Fibroblast of skin of back (primary cell): Measurements from ENCODE around the gene NCOA3.

Source experiments
- DNase-seq: peaks from one replicate; pipeline ENCODE4 v3.0.0-alpha.2; 2013

The NCOA3 gene

DNA sequence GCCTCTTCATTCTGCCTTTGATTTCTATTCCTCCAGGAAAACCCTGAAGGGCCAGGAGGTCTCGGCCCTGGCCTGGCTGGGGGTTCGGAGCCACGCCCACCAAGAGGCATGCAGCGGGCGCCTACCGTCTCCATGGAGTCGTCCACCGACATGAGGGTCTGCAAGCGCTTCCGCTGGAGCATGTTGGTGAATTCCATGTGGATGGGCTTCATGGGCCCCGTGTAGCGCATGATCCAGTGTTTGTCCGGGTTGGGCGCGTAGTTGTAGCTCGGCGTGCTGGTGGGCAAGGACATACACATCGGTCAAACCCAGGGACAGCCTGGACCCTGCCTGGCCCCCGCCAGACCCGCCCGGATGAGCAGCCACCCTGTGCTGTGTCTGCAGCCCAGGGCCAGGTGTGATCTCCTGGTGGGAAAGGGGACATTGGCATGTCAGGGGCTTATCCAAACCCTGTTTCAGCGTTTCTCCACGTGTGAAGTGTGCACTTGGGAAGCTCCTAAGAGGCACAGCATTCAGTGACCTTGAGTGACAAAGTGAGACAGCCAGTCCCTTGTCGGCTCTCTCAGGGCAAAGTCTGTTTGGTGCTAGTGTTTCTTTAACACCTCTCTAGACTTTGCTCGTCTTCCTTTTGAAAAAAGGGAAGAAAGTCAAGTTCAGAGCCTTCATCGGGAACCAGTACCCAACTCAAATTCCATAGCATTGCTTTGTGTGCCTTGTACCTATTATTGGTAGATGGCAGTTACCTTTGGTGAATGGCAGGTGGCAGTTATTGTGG, 182.8 kb downstream of the NCOA3 start:
- no peak for DNase-seq

DNA sequence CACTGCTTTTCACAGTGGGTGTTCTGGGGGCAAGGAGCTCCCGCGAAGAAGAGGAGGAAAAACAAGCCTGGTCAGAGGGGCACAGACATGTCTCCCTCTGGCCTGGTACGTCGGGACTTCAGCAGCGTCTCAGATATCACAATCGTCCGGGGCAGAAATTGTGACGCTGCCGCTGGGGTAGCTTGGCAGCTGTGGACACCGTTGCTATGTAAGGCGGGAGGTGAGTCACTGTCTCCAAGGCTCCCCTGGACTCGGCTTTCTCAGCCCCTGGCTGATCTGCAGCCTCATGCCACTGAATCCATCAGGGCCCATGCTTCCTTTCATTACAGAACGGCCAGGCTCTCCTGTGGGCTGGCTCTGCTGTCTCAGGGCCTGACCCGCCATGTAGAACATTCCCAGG, 184.9 kb downstream of the NCOA3 start:
- DNase-seq, result peak; percentile 43

DNA sequence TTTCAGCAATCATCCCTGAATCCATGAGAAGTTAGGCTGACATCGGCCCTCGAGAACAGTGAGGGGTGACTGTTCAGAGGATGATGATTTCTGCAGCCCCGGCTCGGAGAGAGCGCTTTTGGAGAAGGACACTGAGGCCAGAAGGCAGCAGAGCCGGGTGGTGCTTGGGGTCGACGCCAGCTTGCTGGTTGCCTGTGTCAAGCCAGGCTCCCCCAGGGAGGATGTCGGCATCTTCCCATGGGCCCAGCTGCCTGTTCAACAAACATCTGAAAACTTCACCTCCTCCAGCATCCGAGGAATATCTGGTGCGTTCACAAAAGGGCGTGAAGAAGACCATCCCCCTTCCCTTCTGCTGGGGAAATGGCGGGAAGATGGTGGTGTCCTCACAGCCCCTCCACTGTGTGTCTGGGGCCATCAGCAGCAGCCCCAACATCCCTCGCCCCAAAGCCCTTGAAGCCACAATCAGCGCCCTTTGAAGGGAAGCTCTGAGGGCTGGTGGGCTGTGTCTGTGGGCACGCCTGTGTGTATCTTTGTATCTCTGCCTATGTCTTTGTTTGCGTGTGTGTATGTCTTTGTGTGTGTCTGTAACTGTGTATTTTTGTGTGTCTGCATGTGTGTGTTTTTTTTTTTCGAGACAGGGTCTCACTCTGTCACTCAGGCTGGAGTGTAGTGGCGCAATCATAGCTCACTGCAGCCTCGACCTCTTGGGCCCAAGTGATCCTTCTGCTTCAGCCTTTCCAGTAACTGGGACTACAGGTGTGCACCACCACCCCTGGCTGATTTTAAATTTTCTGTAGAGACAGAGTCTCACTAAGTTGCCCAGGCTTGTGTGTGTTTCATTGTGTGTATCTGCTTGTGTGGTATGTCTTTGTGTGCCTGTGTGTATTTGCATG, 185.7 kb downstream of the NCOA3 start:
- no peak for DNase-seq

DNA sequence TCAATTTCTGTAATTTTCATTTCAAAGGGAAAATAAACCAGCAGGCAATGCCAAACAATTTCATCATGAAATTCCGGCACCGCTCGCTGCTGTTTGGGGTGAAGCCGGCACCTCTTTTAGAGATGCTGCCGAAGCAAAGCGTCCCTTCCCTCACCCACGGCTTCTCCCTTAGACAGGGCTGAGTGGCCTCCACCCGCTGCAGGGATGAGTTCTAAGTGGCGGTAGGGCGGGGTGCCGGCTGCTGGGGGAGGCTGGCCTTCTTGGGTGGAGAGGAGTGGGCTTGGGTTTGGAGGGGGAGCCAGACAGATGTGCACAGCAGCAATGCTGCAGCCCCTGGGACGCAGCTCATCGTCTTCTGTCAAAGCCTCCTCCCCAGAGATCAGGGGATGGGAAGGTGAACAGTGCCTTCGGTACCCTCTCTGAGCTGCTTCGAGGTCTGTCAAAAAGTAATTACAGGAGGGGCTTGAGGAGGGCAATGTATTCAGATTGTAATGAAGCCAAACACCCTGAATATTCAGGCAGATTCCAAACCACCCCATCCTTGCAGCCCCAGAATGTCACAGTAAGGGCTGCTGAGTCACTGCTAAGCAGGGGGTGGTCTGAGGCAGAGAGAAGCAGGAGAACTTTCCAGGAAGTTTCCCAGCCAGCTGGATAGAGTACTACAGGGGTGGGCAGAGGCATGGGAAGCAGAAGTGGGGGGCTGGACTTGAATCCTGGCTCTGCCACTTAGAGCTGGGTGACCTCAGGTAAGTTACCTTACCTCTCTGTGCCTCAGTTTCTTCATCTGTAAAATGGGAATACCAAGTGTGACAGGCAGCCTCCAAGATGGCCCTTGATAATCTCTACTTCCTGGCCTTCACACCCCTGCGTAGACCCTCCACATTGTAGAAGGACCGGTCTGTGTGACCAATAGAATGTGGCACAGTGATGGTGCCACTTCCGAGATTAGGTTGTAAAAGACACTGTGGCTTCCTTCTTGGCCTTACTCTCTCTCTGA, 187.0 kb downstream of the NCOA3 start:
- DNase-seq, result peak; percentile 59

DNA sequence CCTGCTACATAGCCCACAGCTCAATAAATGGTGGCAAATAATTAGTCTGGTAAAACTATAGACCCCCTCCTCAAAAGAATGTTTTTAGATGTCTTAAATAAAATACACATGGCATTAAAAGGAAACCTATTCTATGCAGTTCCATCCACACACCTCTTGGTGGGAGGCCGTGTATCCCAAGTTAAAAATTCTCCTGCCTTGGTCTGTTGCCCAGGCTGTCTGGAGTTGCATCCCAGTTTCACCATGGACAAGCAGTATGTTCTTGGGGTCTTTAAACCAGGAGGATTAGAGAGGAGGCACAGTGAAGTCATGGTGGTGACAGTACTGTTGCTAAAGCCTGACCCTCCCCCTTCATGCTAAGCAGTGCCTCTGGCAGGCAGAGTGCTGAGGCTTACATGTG, 188.0 kb downstream of the NCOA3 start:
- no peak for DNase-seq

DNA sequence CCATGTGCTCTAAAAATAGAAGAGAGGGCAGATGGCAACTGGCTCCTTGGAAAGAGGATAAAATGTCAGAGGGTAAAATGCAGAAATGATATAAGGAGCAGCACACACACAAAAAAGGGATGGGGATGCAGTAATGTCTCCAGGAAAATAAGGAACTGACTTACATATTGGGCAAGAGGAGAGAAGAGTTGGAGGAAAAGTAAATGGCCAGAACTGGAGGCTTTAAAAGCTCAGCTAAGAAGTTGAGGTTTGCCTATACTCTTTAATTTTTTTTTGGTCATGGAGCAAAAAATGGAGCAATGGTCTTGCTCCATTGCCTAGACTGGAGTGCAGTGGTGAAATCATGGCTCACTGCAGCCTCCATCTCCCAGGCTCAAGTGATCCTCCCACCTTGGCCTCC, 189.9 kb downstream of the NCOA3 start:
- DNase-seq, result peak; percentile 38

DNA sequence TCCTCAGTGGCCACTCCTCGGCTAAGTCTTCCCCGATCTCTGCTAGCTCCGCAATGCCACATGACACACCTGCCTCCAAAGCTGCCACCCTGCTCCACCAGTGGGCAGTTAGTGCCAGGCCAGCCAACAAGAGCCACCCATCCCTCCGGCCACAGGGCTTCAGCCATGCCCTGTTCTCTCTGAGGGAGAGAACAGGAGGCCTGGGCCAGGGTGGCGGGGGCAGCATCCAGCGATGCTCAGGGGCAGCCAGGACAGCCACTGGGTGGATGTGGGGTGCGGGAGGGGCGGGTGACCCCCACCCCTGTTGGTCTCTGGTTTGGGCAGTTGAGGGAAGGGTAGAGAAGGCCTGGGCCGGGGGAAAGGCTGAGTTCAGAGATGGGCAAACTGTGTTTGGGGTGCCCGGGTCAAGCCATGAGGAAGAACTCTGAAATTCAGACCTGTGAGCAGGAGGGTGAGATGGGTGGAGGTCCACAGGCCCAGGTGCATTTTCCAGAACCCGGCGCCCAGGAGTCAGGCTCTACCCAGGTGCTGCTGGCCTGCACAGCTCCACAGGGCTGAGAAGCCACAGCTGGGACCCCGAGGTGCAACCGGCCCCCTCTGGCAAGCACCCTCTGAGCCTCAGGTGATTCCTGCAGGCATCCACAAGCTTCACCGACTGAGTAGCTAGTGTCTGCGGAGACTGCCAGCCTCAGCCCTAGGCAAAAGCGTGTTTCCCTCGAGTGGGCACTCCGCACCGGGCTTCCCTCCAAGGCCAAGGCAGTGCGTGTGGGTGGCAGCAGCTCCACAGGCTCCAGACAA, 192.5 kb downstream of the NCOA3 start:
- no peak for DNase-seq

DNA sequence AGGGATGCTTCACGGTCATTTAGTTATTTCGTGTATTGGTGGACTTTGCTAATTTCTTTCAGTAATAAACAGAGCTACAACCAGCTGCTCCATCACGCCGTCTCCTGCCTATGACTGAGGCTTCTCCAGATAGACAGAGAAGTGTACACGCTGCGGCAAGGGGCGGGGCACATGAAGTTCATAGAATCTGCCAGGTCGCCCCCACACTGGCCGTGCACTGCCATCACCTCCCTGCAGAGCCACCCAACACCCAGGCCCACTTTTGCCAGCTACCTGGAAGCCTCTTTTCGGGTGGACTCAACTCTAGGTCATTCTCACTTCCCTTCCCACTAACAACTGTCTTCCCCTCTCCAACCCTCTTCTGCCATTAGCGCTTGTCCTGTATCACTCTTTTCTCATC, 195.2 kb downstream of the NCOA3 start:
- no peak for DNase-seq

DNA sequence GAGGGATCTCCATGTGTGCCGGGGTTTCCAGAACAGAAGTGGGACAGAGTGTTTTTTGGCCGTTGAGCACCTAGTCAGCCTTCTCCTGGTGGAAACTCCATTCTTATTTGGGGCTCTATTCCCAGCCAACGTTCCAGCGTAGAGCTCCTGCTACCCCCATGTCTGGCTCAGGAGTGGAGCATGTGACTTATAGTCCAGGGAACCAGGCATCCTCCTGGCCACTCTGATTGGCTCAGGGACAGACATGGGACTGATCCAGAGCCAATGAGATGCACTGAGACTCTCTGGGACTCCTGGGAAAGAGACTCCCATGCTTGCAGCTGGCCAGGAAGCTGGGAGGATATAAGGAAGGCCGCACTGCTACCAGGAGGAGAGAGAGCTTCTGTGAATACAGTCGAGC, 196.5 kb downstream of the NCOA3 start:
- DNase-seq, result no peak

DNA sequence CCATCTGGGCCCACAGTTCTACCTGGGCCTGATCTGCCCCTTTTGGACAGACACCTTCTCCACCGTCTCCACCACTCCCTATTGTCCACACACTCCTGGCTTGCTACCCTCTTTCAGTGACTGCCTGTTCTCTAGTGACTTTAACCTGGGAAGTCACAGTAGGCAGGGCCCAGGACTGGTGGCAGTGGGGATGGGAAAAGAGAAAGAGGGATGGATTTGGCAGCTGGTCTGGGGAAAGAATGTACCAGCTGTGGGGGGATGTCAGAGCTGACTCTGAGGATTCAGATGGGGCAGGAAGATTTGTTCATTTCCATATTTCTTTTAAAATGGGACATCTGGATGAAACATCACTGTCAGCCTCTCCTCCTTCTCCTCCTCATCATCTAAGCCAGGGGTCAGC, 198.1 kb downstream of the NCOA3 start:
- DNase-seq, result no peak

DNA sequence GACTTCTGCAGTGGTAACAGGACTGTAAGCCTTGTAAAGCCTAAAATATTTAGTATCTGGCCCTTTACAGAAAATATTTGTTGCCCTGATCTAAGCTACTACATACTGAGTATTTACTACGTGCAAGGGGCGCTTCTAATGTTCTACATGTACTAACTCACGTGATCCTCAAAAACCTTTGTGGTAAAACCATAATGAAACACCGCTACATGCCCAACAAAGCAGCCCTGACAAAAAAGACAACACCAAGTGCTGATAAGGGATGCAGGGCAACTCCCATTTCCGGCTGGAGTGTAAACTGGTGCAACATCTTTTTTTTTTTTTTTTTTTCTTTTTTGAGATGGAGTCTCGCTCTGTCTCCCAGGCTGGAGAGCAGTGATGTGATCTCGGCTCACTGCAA, 198.6 kb downstream of the NCOA3 start:
- no peak for DNase-seq

DNA sequence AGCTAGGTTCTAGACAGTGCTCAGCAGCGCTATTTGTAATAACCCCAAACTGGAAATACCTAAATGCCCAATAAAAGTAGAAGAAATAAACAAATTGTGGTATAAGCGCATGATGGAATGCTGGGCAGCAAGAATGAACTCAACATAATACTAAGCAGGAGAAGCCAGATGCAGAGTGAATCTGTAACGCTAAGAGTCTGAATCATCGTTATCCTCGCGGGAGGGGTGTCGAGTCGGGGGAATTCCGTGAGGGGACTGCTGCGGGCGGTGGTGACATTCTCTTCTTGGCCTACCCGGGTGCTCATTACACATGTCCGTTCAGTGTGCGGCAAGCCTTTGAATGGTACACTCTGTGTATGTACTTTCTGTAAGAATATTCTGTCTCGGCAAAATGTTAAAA, 199.9 kb downstream of the NCOA3 start:
- peak; percentile 47 for DNase-seq

DNA sequence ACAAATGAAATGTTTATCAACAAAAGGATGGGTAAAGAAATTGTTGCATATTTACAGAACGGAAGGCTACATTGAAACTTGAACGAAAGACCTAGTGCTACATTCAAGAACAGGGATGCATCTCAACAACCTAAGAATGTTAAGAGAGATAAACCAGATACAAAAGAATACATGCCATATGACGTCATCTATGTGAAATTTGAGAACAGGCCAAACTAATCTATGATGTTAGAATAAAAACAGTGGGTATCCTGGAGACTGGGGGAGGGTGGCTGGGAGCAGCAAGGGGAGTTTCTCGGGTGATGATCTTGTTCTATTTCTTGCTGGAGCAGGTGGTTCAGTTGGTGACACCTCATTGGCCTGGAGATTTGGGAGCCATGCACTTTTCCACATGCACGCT, 202.1 kb downstream of the NCOA3 start:
- DNase-seq, result peak; percentile 52

DNA sequence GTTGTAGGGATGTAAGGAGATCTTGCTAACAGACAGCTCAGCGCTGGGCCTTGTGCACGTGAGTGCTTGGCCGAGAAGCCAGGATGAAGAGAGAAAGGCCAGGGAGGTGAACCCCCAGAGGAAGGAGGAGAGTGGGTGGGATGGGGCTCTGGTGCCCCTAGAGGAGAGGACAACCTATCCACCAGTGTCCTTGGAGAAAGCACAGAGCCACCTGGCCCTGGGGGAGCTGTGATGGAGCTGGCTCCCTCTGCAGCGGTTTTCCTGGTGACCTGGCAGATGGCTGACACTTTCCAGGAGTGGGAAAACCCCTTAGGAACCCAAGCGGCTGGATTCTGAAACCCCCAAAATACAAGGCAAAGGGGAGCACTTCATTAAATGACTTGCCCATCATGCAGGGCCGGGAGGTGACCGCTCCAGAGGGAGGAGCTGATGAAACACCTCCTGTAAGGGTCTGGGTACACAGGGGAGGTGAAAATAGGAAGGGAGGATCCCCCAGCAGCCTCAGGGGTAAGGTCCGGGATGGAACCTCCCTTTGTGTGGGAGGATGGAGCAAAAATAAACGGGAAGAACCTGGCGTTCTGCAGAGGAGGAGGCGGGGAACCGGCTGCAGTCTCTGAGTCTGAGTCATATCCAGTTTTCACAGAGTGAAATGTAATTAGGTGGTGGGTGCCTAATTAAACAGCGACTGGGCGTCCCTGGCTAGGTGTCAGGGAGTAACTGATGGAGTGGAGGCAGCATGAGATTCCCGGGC, 203.2 kb downstream of the NCOA3 start:
- no peak for DNase-seq

DNA sequence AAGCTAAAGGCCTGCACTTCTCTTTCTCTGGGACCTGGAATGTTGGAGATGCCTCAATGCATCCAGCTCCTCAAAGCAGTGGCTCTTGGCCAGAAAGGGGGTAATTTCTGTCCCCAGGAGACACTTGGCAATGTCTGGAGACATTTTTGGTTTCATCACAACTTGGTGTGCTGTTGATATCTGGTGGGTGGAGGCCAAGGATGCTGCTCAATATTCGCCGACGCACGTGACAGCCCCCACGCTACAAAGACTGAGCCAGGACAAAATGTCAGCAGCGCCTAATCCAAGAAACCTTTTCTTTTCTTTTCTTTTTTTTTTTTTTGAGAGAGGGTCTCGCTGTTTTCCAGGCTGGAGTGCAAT, 203.8 kb downstream of the NCOA3 start:
- DNase-seq, result no peak

DNA sequence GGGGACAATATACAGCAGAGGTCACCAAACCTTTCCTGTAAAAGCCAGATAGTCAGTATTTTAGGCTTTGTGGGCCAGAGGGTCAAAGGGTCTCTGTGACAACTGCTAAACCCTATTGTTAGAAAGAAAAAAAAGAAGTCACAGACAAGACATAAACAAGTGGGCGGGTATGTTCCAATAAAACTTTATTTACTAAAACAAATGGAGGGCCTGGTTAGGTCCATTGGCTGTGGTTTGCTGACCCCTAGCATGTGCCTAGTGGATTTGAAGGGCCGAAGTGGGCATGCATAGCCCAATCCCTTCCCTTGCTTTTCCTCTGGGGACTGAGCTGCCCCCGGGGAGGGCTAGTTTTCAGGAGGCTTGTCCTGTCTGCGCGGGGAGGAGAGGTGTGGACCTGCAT, 204.7 kb downstream of the NCOA3 start:
- DNase-seq, result no peak
